GM21526 (cell line): ENCODE results near the gene NOL4L.

Experiments used
- ATAC-seq: cut with Tn5 transposase; IDR thresholded peaks from one replicate; pipeline ENCODE4 v1.9.1; 2021; ENCODE audit warnings: moderate library complexity; ENCODE audit not compliant: unreplicated experiment, low FRiP score

Gene NOL4L

GRCh38 chr20:32585011-32585585, at the start of gene NOL4L:
Gene NOL4L, minus strand, starts transcription at chr20:32585333. Its CDS starts 443 bp downstream, at chr20:32584890.
- ATAC-seq = no peak

- no peak for ATAC-seq
These were observed 49.1 kb upstream of the NOL4L start for GRCh38 chr20:32634041-32634805.

GRCh38 chr20:32632461-32633354, 47.6 kb upstream of the NOL4L start:
- no peak for ATAC-seq

- no peak for ATAC-seq
These were observed 46.9 kb upstream of the NOL4L start for GRCh38 chr20:32631933-32632460.

- ATAC-seq = no peak
These were observed 44.7 kb upstream of the NOL4L start for GRCh38 chr20:32629813-32630212.

GRCh38 chr20:32628960-32629530, 43.9 kb upstream of the NOL4L start:
- ATAC-seq = no peak

GRCh38 chr20:32626859-32627636, 41.9 kb upstream of the NOL4L start:
- no peak for ATAC-seq

GRCh38 chr20:32626407-32626806, 41.3 kb upstream of the NOL4L start:
- no peak for ATAC-seq

- no peak for ATAC-seq
These were observed 40.9 kb upstream of the NOL4L start for GRCh38 chr20:32625996-32626395.

GRCh38 chr20:32624687-32625345, 39.7 kb upstream of the NOL4L start:
- no peak for ATAC-seq

GRCh38 chr20:32623667-32624157, 38.6 kb upstream of the NOL4L start:
- ATAC-seq = no peak

- no peak for ATAC-seq
These were observed 37.7 kb upstream of the NOL4L start for GRCh38 chr20:32622585-32623468.

- ATAC-seq = no peak
These were observed 36.9 kb upstream of the NOL4L start for GRCh38 chr20:32621891-32622584.

- ATAC-seq = no peak
These were observed 36.1 kb upstream of the NOL4L start for GRCh38 chr20:32621071-32621890.

- no peak for ATAC-seq
These were observed 34.5 kb upstream of the NOL4L start for GRCh38 chr20:32619586-32619985.

- no peak for ATAC-seq
These were observed 29.6 kb upstream of the NOL4L start for GRCh38 chr20:32614772-32615171.

- no peak for ATAC-seq
These were observed 29.2 kb upstream of the NOL4L start for GRCh38 chr20:32614303-32614702.
